Ovary (tissue), 3 donors: ENCODE results near the gene ARHGEF25.
"Not testable (repeated sequence)": the region's sequence is repeated elsewhere in the genome, so short reads cannot be mapped to it uniquely, and the experiment has no call there.

ENCODE experiments used
- EP300 ChIP-seq: sonication (generic); formaldehyde crosslinking; IDR thresholded peaks from one replicate; pipeline ENCODE4 v1.6.1; 2017; ENCODE audit warnings: antibody characterized with exemption
- POLR2A ChIP-seq: fragments of 450-650 bp; IDR thresholded peaks from one replicate; pipeline ENCODE4 v1.6.1; 2017; ENCODE audit warnings: antibody characterized with exemption, mild to moderate bottlenecking, moderate library complexity
- TF ChIP-seq, protein P1 (sequence below), 3 donors: fragments of 450-650 bp in 2 of 3; fragments of 200-600 bp in 1 of 3; IDR thresholded peaks; one replicate each; pipeline versions ENCODE4 v1.5.1 to v1.8.0; 2016 to 2022; ENCODE audit warnings: antibody characterized with exemption in 3 of 3, mild to moderate bottlenecking in 1 of 3
- donor health status: DM: no; HTN: no; CAD: no.

DNA sequence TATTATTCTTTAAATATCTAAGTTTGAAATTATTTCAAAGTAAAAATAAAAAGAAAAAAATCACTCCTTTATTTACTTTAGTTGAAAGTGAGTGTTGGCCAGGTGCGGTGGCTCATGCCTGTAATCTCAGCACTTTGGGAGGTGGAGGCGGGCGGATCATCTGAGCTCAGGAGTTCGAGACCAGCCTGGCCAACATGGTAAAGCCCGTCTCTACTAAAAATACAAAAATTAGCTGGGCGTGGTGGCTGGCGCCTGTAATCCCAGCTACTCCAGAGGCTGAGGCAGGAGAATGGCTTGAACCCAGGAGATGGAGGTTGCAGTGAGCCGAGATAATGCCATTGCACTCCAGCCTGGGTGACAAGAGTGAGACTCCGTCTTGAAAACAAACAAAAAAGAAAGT, 25.5 kb downstream of the ARHGEF25 start:
- TF ChIP-seq, protein P1, sequence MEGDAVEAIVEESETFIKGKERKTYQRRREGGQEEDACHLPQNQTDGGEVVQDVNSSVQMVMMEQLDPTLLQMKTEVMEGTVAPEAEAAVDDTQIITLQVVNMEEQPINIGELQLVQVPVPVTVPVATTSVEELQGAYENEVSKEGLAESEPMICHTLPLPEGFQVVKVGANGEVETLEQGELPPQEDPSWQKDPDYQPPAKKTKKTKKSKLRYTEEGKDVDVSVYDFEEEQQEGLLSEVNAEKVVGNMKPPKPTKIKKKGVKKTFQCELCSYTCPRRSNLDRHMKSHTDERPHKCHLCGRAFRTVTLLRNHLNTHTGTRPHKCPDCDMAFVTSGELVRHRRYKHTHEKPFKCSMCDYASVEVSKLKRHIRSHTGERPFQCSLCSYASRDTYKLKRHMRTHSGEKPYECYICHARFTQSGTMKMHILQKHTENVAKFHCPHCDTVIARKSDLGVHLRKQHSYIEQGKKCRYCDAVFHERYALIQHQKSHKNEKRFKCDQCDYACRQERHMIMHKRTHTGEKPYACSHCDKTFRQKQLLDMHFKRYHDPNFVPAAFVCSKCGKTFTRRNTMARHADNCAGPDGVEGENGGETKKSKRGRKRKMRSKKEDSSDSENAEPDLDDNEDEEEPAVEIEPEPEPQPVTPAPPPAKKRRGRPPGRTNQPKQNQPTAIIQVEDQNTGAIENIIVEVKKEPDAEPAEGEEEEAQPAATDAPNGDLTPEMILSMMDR (IDR thresholded peaks at IDR 0.05): not testable (repeated sequence)
- TF ChIP-seq EP300, POLR2A: not testable (repeated sequence)
